LNCaP clone FGC (cell line): ENCODE measurements around the gene GABRB1.
"Not testable (repeated sequence)": the region's sequence is repeated elsewhere in the genome, so short reads cannot be mapped to it uniquely, and the experiment has no call there.

Source experiments
- DNase-seq: peaks from one replicate; pipeline ENCODE4 v3.0.0-alpha.2; 2011; ENCODE audit warnings: low read depth
- H3K4me3 ChIP-seq: 2 replicates; pipeline ENCODE4 v1.5.1; 2011; ENCODE audit warnings: mild to moderate bottlenecking, low read depth, low read length, control low read depth
- CTCF ChIP-seq: IDR thresholded peaks from 2 replicates; pipeline ENCODE4 v1.5.1; 2012; ENCODE audit warnings: mild to moderate bottlenecking; ENCODE audit not compliant: control insufficient read depth, insufficient read depth; ENCODE audit errors: extremely low read depth

The GABRB1 gene

GRCh38 chr4:47373709-47374108 lies 342.3 kb downstream of the GABRB1 start:
- no peak for DNase-seq
- no peak overlapping the region for H3K4me3 ChIP-seq
- no peak for TF ChIP-seq CTCF

- H3K4me3 ChIP-seq = no peak overlapping the region
- no peak for DNase-seq
- TF ChIP-seq CTCF = no peak
These were observed 343.1 kb downstream of the GABRB1 start for GRCh38 chr4:47374477-47374876.

- DNase-seq, H3K4me3 ChIP-seq: not testable (repeated sequence)
These were observed 346.7 kb downstream of the GABRB1 start for GRCh38 chr4:47378021-47378530.

- DNase-seq = no peak
- H3K4me3 ChIP-seq = no peak overlapping the region
- no peak for TF ChIP-seq CTCF
These were observed 349.8 kb downstream of the GABRB1 start for GRCh38 chr4:47381172-47381571.

GRCh38 chr4:47382846-47383360 lies 351.5 kb downstream of the GABRB1 start:
- no peak overlapping the region for H3K4me3 ChIP-seq
- TF ChIP-seq CTCF = no peak
- DNase-seq = no peak

- TF ChIP-seq CTCF = peak; percentile 49
- H3K4me3 ChIP-seq = no peak overlapping the region
- no peak for DNase-seq
These were observed 352.6 kb downstream of the GABRB1 start for GRCh38 chr4:47383829-47384427.

GRCh38 chr4:47386146-47386545 lies 354.8 kb downstream of the GABRB1 start:
- DNase-seq = no peak
- no peak for TF ChIP-seq CTCF
- H3K4me3 ChIP-seq = no peak overlapping the region
